GM23338 (cell line): ENCODE results near the gene TAOK3. TPM values are rescaled to one million over a fixed set of nuclear protein-coding genes. Genes with fewer than 3 reads are reported as not detected.

Experiments
- ATAC-seq: fragments of 200-7000 bp; cut with Tn5 transposase; 3 replicates; pipeline ENCODE4 v1.9.1; 2020
- DNase-seq: peaks from one replicate; pipeline ENCODE4 v3.0.0-alpha.2; 2015; ENCODE audit warnings: low spot score
- H2AFZ ChIP-seq: fragments of 200-600 bp; sonication (generic); 2 replicates; pipeline ENCODE4 v1.8.0; 2016; ENCODE audit warnings: antibody characterized with exemption, mild to moderate bottlenecking, moderate library complexity
- H3F3A ChIP-seq: fragments of 200-600 bp; sonication (generic); replicated peaks from 2 replicates; pipeline ENCODE4 v1.8.0; 2017; ENCODE audit warnings: antibody characterized with exemption, mixed run types, low read depth
- H3K27ac ChIP-seq: fragments of 200-600 bp; sonication (generic); 2 replicates; pipeline ENCODE4 v1.6.1; 2016; ENCODE audit warnings: low read depth
- H3K27me3 ChIP-seq: fragments of 200-600 bp; sonication (generic); 2 replicates; pipeline ENCODE4 v1.8.0; 2016; ENCODE audit warnings: mild to moderate bottlenecking, mixed run types, moderate library complexity; ENCODE audit not compliant: insufficient read depth
- H3K36me3 ChIP-seq: fragments of 200-600 bp; sonication (generic); 2 replicates; pipeline ENCODE4 v1.8.0; 2016; ENCODE audit warnings: mild to moderate bottlenecking; ENCODE audit not compliant: insufficient read depth
- H3K4me1 ChIP-seq: fragments of 200-600 bp; sonication (generic); 2 replicates; pipeline ENCODE4 v1.8.0; 2016; ENCODE audit warnings: mild to moderate bottlenecking, moderate library complexity; ENCODE audit not compliant: insufficient read depth
- H3K4me2 ChIP-seq: fragments of 200-600 bp; sonication (generic); 2 replicates; pipeline ENCODE4 v1.7.1; 2017; ENCODE audit warnings: mixed run types
- H3K4me3 ChIP-seq: fragments of 200-600 bp; sonication (generic); 2 replicates; pipeline ENCODE4 v1.6.1; 2016; ENCODE audit warnings: mixed run types
- H3K79me2 ChIP-seq: fragments of 200-600 bp; sonication (generic); replicated peaks from 2 replicates; pipeline ENCODE4 v1.8.0; 2017; ENCODE audit warnings: mild to moderate bottlenecking; ENCODE audit not compliant: insufficient read depth
- H3K9me2 ChIP-seq: fragments of 200-600 bp; sonication (generic); 2 replicates; pipeline ENCODE4 v1.8.0; 2017; ENCODE audit not compliant: insufficient read depth
- H4K20me1 ChIP-seq: fragments of 200-600 bp; sonication (generic); replicated peaks from 2 replicates; pipeline ENCODE4 v1.8.0; 2017; ENCODE audit warnings: mild to moderate bottlenecking; ENCODE audit not compliant: insufficient read depth
- H3K27ac Mint-ChIP-seq: 2 replicates; pipeline ENCODE4 v1.8.0; 2020; ENCODE audit warnings: inconsistent platforms, mild to moderate bottlenecking, moderate library complexity, mixed read lengths
- H3K27me3 Mint-ChIP-seq: 3 replicates; pipeline ENCODE4 v1.8.0; 2022; ENCODE audit warnings: low read depth, mild to moderate bottlenecking, moderate library complexity, mixed read lengths, inconsistent platforms; ENCODE audit not compliant: insufficient read depth, poor library complexity
- H3K36me3 Mint-ChIP-seq: 3 replicates; pipeline ENCODE4 v1.8.0; 2021; ENCODE audit warnings: low read depth, mild to moderate bottlenecking, inconsistent platforms, moderate library complexity, mixed read lengths
- H3K4me1 Mint-ChIP-seq: 3 replicates; pipeline ENCODE4 v1.8.0; 2020; ENCODE audit warnings: mild to moderate bottlenecking, inconsistent platforms, mixed read lengths
- H3K4me3 Mint-ChIP-seq: 3 replicates; pipeline ENCODE4 v1.8.0; 2021; ENCODE audit warnings: moderate library complexity, mild to moderate bottlenecking, inconsistent platforms, mixed read lengths
- H3K9me3 Mint-ChIP-seq: 3 replicates; pipeline ENCODE4 v1.8.0; 2020; ENCODE audit warnings: moderate library complexity, mild to moderate bottlenecking, inconsistent platforms, mixed read lengths
- CTCF ChIP-seq, 2 experiments: fragments of 200-600 bp in 1 of 2; sonication (generic) in 1 of 2; conservative IDR thresholded peaks; 2 replicates each; pipeline versions ENCODE4 v1.5.1 to v1.6.1; 2016 to 2017; ENCODE audit warnings: antibody characterized with exemption in 2 of 2, low read depth in 2 of 2, mild to moderate bottlenecking in 2 of 2, moderate library complexity in 1 of 2
- EZH2phosphoT487 ChIP-seq: fragments of 200-600 bp; sonication (generic); IDR thresholded peaks from one replicate; pipeline ENCODE4 v1.8.1; 2018; ENCODE audit warnings: antibody characterized with exemption; ENCODE audit not compliant: unreplicated experiment
- JUNB ChIP-seq: IDR thresholded peaks from one replicate; pipeline ENCODE4 v1.6.1; 2016; ENCODE audit warnings: antibody characterized with exemption; ENCODE audit not compliant: unreplicated experiment
- NANOG ChIP-seq: IDR thresholded peaks from 2 replicates; pipeline ENCODE4 v1.6.1; 2016; ENCODE audit warnings: antibody characterized with exemption, borderline replicate concordance
- POLR2AphosphoS5 ChIP-seq: IDR thresholded peaks from 2 replicates; pipeline ENCODE4 v1.6.1; 2016; ENCODE audit warnings: antibody characterized with exemption, low read depth
- STAT1 ChIP-seq: IDR thresholded peaks from one replicate; pipeline ENCODE4 v1.6.1; 2016; ENCODE audit warnings: antibody characterized with exemption; ENCODE audit not compliant: unreplicated experiment
- ZNF114 ChIP-seq: fragments of 250-450 bp; sonication (Bioruptor Pico); IDR thresholded peaks from 2 replicates; pipeline ENCODE4 v1.5.0; 2020; ENCODE audit warnings: mild to moderate bottlenecking, moderate library complexity
- ZNF331 ChIP-seq: fragments of 250-450 bp; sonication (Bioruptor Pico); IDR thresholded peaks from 2 replicates; pipeline ENCODE4 v1.5.0; 2020; ENCODE audit warnings: low read depth, mild to moderate bottlenecking, moderate library complexity
- ZNF462 ChIP-seq: fragments of 250-450 bp; sonication (Bioruptor Pico); IDR thresholded peaks from 2 replicates; pipeline ENCODE4 v1.5.0; 2020; ENCODE audit warnings: mild to moderate bottlenecking, moderate library complexity
- polyA plus RNA-seq: library from polyadenylated mRNA; unstranded; fragments of >200 nt; fragmentation: Nextera tagmentation; extraction: Ambion mirVana; gene quantifications from 2 replicates; pipeline ENCODE4 v1.2.1, GENCODE V29; 2016
- total RNA-seq: library from RNA; depleted of rRNA; stranded (reverse); fragments of >200 nt; shearing (Covaris generic); gene quantifications from 2 replicates; pipeline ENCODE4 v1.2.3, GENCODE V29; 2014

Gene TAOK3
- total and polyA plus RNA-seq, 2 experiments from 2014 or later, result 7.6 to 20.4 TPM

- Histone ChIP-seq H3F3A (no peaks in the 10 kb centered on the region), H3K27me3 (no peaks in the 10 kb centered on the region), H2AFZ (no peak overlapping the region), H3K79me2 (no peaks in the 10 kb centered on the region), H3K4me2 (no peak overlapping the region), H3K9me2 (no peaks in the 10 kb centered on the region), H3K27ac (no peak overlapping the region), H3K4me1 (peaks cover 5% of the 10 kb centered on the region), H4K20me1 (0 out of 2 replicates have a peak, but pooled peaks cover 2% of the 10 kb centered on the region), H3K4me3 (no peak overlapping the region), H3K36me3 (no peaks in the 10 kb centered on the region)
- Mint-ChIP-seq H3K36me3 (no peaks in the 10 kb centered on the region), H3K27me3 (no peaks in the 10 kb centered on the region), H3K27ac (no peak overlapping the region), H3K9me3 (no peaks in the 10 kb centered on the region; the same call in 2 of the 3 replicates), H3K4me1 (peaks cover 5% of the 10 kb centered on the region; the same call in 2 of the 3 replicates), H3K4me3 (no peak overlapping the region)
- no peak for DNase-seq
- TF ChIP-seq NANOG, result no peak
- no peak for TF ChIP-seq JUNB
- no peak for TF ChIP-seq ZNF331 (CRISPR knock-in tag)
- TF ChIP-seq POLR2AphosphoS5, result no peak
- TF ChIP-seq EZH2phosphoT487, result no peak
- TF ChIP-seq ZNF114 (CRISPR knock-in tag), result no peak
- TF ChIP-seq CTCF (conservative IDR thresholded peaks at IDR 0.05; ENCODE audit: low read depth in 2 of 2), result no peak
- no peak for TF ChIP-seq STAT1
- no peak for ATAC-seq
Observed at GRCh38 chr12:118312578-118312977, 60.1 kb downstream of the TAOK3 start.

GRCh38 chr12:118311666-118312065 lies 61.0 kb downstream of the TAOK3 start:
- H3K4me1 Mint-ChIP-seq, result peaks cover 11% of the 10 kb centered on the region
- H3K36me3 Mint-ChIP-seq, result no peaks in the 10 kb centered on the region
- no peaks in the 10 kb centered on the region for H3K27me3 Mint-ChIP-seq
- ATAC-seq (no peak), DNase-seq (no peak)
- H3K9me2 ChIP-seq, result no peaks in the 10 kb centered on the region
- no peak overlapping the region for H3K27ac Mint-ChIP-seq
- H2AFZ ChIP-seq, result no peak overlapping the region
- H3K27ac ChIP-seq, result no peak overlapping the region
- no peaks in the 10 kb centered on the region for H3K79me2 ChIP-seq
- no peaks in the 10 kb centered on the region for H3K36me3 ChIP-seq
- H3F3A ChIP-seq, result no peaks in the 10 kb centered on the region
- no peaks in the 10 kb centered on the region for H3K27me3 ChIP-seq
- H3K4me1 ChIP-seq, result peaks cover 14% of the 10 kb centered on the region
- H3K4me3 ChIP-seq, result no peak overlapping the region
- no peak overlapping the region for H3K4me2 ChIP-seq
- no peaks in the 10 kb centered on the region; the same call in 2 of the 3 replicates for H3K9me3 Mint-ChIP-seq
- H3K4me3 Mint-ChIP-seq, result no peak overlapping the region
- H4K20me1 ChIP-seq, result no peaks in the 10 kb centered on the region
- TF ChIP-seq POLR2AphosphoS5, result no peak
- no peak for TF ChIP-seq CTCF (conservative IDR thresholded peaks at IDR 0.05; ENCODE audit: low read depth in 2 of 2)
- TF ChIP-seq ZNF462, result no peak
